Measurements from ENCODE around the gene PSD4. TPM values are rescaled to one million over a fixed set of nuclear protein-coding genes. Genes with fewer than 3 reads are reported as not detected.

PSD4 gene
- total RNA-seq, 1 experiment from 2014 or later = 1.0 TPM

- Histone ChIP-seq H3K4me2 (ENCODE audit: insufficient read depth, insufficient read length, low read length) (no peak overlapping the region), H3K14ac (ENCODE audit: insufficient read depth, low read length) (no peak overlapping the region), H4K91ac (ENCODE audit: insufficient read length, low read depth, low read length) (no peak overlapping the region), H2AK5ac (ENCODE audit: insufficient read length, low read length) (no peak overlapping the region), H3T11ph (ENCODE audit: low read length) (no peak overlapping the region), H4K20me1 (ENCODE audit: control insufficient read depth, insufficient read depth, insufficient read length) (no peaks in the 10 kb centered on the region), H2BK5ac (ENCODE audit: insufficient read length, low read length) (no peak overlapping the region), H3K9me3 (ENCODE audit: control insufficient read depth, low read depth, low read length) (no peaks in the 10 kb centered on the region), H3K4ac (ENCODE audit: low read depth, low read length) (no peak overlapping the region), H2BK12ac (ENCODE audit: insufficient read length, low read depth, low read length) (no peak overlapping the region), H3K18ac (ENCODE audit: insufficient read length, low read depth, low read length) (no peak overlapping the region), H3K79me2 (ENCODE audit: insufficient read depth, low read length) (no peaks in the 10 kb centered on the region), H3K27me3 (ENCODE audit: insufficient read depth, low read length) (no peaks in the 10 kb centered on the region), H4K5ac (ENCODE audit: insufficient read length, low read depth, low read length) (no peak overlapping the region), H3K9ac (ENCODE audit: extremely low read depth, insufficient read length, low read length) (no peak overlapping the region), H3K4me1 (ENCODE audit: insufficient read depth, low read length) (no peaks in the 10 kb centered on the region; the same call in 1 of the 2 replicates), H3K79me1 (ENCODE audit: insufficient read depth, low read depth, low read length, poor library complexity, severe bottlenecking) (no peaks in the 10 kb centered on the region), H3K23me2 (ENCODE audit: insufficient read length, low read depth, low read length, poor library complexity, severe bottlenecking) (no peaks in the 10 kb centered on the region), H2AFZ (ENCODE audit: low read length) (no peak overlapping the region), H3K56ac (ENCODE audit: insufficient read length, low read depth, low read length) (no peak overlapping the region), H2BK120ac (ENCODE audit: low read depth, low read length, poor library complexity, severe bottlenecking) (no peak overlapping the region), H4K8ac (replicated peaks; ENCODE audit: insufficient read length, low read depth, low read length) (no peak overlapping the region), H3K23ac (ENCODE audit: insufficient read length, low read depth, low read length) (no peak overlapping the region), H2BK15ac (ENCODE audit: low read depth, low read length) (no peak overlapping the region), H2BK20ac (ENCODE audit: low read depth, low read length, poor library complexity, severe bottlenecking) (no peak overlapping the region), H3K27ac (ENCODE audit: insufficient read length, low read depth, low read length) (no peak overlapping the region)
- no peaks in the 10 kb centered on the region for H3K36me3 Mint-ChIP-seq (ENCODE audit: insufficient read depth in 1 of 3, low read depth in 3 of 3)
- no peak for DNase-seq
- TF ChIP-seq CTCF (conservative IDR thresholded peaks at IDR 0.05) = no peak
- peaks cover 0 to 5% of the 10 kb centered on the region in 2 experiments; a peak in 1 of 4 replicates for H3K4me1 Mint-ChIP-seq
- no CpG with 5 or more reads among the region's 5 CpGs for WGBS (ENCODE audit: extremely low coverage, insufficient read length, low lambda C conversion rate)
- H3K4me3 Mint-ChIP-seq = no peak overlapping the region
- H3K9me3 Mint-ChIP-seq = no peaks in the 10 kb centered on the region
- peaks cover 20% of the 10 kb centered on the region for H3K27me3 Mint-ChIP-seq (ENCODE audit: low read depth)
- no peak overlapping the region; a peak in 1 of 7 replicates for H3K27ac Mint-ChIP-seq
Observed at GRCh38 chr2:113150258-113150601, 23.5 kb upstream of the PSD4 start.
